GM19239 (cell line): ENCODE data around the gene ASAH2B.
"Not testable (repeated sequence)": the region's sequence is repeated elsewhere in the genome, so short reads cannot be mapped to it uniquely, and the experiment has no call there.

Experiments used
- DNase-seq: peaks from one replicate; pipeline ENCODE4 v3.0.0; 2011; ENCODE audit warnings: low spot score; ENCODE audit not compliant: insufficient read length
- FAIRE-seq: peaks from 2 replicates; lab custom pipeline; 2011; peaks lifted over from hg19 to GRCh38; lab: Jason Lieb, UNC

The ASAH2B gene

GRCh38 chr10:50739618-50740292 lies at the start of gene ASAH2B:
TSS of gene ASAH2B (plus strand) at chr10:50739936. CDS start at chr10:50745131, 5,195 bp downstream.
- DNase-seq (peak; percentile 42), FAIRE-seq (peak; percentile 82)

DNA sequence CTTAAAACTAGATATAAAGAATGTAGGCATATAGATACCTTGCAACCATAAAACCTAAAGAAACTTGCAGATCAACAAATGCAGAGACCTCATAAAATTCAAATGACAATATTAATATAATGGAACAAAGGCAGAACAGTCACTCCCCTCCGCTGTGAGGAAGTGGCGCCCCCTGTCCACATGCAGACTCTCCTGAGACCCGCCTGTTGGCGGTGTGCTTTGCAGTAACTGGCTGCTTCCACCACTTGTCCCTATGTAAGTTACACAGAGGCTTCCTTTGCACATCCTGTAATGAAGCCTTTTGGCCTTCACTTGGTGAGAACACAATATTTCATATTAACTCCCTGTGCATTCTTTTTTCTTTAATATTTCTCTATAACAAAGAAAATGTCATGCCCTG lies 41.9 kb upstream of the ASAH2B start:
- DNase-seq, FAIRE-seq: not testable (repeated sequence)

DNA sequence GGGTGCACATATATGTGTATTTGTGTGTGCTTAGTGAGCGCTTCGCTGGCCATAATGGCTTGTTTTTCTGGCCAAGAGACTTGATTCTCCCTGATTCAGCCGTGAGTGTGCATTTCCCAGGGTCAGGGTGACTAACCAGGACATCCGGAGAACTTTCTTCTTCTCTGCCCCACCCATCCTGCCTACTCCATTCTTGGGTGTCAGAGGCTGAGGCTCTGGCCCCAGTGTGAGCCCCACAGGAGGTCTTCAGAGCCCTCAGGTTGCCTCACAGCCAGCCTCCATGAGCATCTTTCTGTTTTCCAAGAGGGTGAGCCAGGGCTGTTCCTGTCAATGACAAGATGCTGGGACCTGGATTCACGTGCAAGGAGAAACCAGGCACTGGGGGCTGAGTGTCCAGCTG lies 37.8 kb upstream of the ASAH2B start:
- DNase-seq, FAIRE-seq: not testable (repeated sequence)

- not testable (repeated sequence) for DNase-seq, FAIRE-seq
These were observed 36.7 kb upstream of the ASAH2B start for GRCh38 chr10:50702997-50703396.

DNA sequence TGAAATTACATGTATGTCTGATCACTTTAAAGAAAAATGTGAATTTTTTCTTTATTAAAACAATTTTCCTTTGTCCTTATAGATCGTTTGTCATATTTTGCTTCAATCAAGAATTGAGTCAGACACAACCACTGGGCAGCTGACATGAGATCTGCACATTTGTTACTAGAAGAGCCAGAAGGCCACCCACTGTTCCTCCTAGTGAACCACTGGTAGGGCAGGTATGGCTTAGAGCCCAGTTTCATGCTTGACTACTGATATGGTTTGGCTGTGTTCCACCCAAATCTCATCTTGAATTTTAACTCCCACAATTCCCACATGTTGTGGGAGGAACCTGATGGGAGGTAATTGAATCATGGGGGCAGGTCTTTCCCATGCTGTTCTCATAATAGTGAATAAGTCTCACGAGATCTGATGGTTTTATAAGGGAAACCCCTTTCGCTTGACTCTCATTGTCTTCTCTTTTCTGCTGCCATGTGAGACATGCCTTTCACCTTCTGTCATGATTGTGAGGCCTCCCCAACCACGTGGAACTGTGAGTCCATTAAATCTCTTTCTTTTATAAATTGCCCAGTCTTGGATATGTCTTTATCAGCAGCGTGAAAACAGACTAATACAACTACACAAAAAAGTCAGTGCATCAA lies 35.2 kb upstream of the ASAH2B start:
- DNase-seq, FAIRE-seq: not testable (repeated sequence)

GRCh38 chr10:50706006-50706405 lies 33.7 kb upstream of the ASAH2B start:
- FAIRE-seq, DNase-seq: not testable (repeated sequence)

DNA sequence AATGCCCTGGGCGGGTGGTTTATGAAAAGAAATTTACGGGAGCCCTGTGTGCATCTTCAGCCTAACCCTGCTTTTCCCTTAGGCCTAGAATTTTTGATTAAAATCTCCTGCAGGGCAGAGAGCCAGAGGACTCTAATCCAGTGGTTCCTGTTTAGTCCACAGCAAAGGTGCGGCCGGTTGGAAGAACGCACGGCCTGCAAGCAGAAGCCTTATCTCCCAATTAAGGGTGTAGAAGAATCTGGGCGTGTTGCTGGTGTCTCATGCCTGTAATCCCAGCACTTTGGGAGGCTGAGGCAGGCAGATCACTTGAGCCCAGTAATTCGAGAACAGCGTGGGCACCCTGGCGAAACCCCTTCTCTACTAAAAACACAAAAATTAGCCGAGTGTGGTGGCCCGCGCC lies 29.5 kb upstream of the ASAH2B start:
- FAIRE-seq, DNase-seq: not testable (repeated sequence)

DNA sequence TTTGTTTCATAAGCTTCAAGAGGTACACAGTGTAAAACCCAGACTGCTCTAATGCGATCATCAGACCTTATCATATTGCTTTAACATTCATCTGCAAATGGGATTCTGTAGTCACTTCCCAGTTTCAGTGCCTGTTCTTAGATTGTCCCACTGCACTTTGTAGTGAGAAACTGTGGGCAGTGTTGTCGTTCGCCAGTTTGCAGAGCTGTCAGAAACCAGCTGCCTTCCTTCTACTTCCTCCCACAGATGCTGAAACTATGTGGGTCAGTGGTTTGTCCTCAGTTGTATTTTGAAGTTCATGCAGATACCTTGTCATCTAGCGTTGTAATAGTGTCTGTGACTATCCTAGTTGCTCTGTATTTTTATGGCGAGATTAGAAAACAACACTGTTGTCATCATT lies 15.9 kb upstream of the ASAH2B start:
- DNase-seq, FAIRE-seq: not testable (repeated sequence)

- not testable (repeated sequence) for FAIRE-seq, DNase-seq
These were observed 11.6 kb upstream of the ASAH2B start for GRCh38 chr10:50728112-50728511.

GRCh38 chr10:50738987-50739617 lies 634 bp upstream of the ASAH2B start:
- not testable (repeated sequence) for DNase-seq, FAIRE-seq

GRCh38 chr10:50740293-50740648 lies 535 bp downstream of the ASAH2B start:
- FAIRE-seq (no peak), DNase-seq (no peak)

DNA sequence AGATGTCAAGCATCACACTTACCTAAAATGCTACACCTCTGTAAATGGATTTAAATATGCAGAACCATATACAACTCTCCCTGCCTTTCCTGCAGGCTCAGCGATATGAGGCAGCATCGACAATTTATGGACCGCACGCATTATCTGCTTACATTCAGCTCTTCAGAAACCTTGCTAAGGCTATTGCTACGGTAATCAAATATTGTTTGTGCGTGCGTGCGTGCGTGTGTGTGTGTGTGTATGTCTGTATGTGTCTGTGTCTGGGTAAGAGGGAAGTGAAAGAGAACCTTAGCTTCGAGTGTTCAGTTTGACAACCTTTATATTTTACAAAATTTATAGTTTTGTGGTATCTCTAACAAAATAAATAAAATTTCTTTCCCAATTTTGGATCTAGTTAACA lies 3.1 kb downstream of the ASAH2B start:
- DNase-seq, FAIRE-seq: not testable (repeated sequence)

DNA sequence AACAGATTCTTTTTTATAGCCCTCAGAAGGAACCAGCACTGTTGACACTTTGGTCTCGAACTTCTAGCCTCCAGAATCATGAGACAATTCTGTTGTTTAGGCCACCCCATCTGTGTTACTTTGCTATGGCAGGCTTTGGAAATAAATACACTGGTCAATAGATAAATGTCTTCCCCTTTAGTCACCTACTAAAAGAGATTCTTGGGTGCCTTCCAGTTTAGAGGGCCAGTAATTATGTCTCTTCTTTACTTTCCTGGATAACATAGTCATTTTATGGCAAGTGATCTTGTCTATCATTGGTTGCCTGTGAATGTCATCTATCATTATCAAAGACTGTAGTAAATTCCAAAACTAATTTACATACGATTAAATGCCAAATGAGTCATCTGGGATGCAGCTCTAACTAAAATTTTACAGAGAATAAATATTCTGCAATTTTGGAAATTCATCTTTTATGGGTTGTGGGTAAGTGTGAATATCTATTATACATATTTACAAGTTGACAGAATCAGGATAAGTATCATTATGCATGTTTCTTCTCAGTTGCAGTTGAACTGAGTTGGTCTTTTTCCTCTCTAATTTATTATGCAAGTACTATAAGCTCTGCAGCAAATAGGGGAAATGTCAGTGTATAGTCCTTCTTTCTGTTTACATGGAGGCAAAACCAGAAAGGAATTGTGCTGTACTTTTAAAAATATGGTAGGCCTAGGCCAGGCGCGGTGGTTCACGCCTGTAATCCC lies 27.2 kb downstream of the ASAH2B start:
- FAIRE-seq = not testable (repeated sequence)

DNA sequence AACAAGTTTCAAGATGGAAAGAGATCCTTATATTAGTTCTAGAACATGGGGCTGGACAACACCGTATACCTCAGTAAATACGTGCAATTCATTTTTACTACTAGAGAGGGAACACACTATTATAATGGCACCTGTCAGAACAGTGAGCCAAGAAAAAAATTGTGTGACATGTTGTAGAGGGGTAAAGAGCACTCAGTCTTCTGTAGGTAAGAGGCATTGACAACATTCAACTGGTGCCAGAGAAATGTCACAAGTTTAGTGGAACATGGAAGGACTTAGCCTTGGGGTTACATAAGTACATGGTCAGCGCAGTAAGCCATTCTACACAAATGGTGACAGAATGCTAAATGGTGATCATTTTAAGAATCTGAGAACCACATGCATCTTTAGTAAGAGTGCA lies 32.3 kb downstream of the ASAH2B start:
- not testable (repeated sequence) for FAIRE-seq, DNase-seq

More for the DNA sequence above, 27.2 kb downstream of the ASAH2B start:
- not testable (repeated sequence) for DNase-seq

DNA sequence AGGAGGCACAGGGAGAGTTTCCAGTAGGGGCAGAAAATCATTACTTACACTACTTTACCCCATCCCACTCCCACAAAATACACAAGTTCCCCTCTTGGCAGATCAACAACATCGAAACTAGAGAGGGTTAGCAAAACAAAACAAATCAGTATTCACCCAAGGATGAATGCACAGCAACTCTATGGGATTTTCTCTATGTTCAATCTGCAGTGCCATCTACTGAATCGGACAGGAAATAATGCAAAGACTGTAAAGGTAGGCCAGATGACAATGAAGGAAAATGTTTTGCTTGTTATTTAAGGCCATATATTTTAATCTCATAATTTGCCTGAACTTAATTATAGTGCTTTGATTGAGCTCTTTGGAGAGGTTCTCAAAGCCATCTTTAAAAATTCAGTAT lies 35.1 kb downstream of the ASAH2B start:
- not testable (repeated sequence) for DNase-seq, FAIRE-seq

- FAIRE-seq, DNase-seq: not testable (repeated sequence)
These were observed 40.3 kb downstream of the ASAH2B start for GRCh38 chr10:50780036-50780435.

DNA sequence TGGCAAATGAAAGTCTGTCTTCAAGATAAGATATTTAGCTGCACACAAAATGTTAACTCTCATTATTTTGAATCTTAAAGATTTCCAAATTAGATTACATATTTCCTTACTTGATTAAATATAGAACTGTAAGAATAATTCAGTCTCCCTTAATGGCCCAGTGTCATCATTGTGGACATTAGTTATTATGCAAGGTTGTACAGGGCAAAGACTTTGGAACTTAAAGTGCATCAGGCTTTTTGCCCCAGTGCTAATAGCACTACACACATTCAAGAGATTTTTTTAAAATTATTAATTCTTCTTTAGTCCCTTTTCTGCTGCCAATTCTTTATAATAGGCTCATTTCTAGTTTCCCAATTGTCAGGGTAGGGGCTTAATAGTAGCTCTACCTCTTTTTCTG lies 42.3 kb downstream of the ASAH2B start:
- not testable (repeated sequence) for DNase-seq, FAIRE-seq

GRCh38 chr10:50787962-50788361 lies 48.2 kb downstream of the ASAH2B start:
- FAIRE-seq = not testable (repeated sequence)

GRCh38 chr10:50788951-50789945 lies 49.5 kb downstream of the ASAH2B start:
- no peak for DNase-seq
- peak; percentile 18 for FAIRE-seq

More at GRCh38 chr10:50787962-50788361, 48.2 kb downstream of the ASAH2B start:
- DNase-seq = not testable (repeated sequence)
